SH-SY5Y (cell line): Measurements from ENCODE around the gene DUSP9.

Experiments
- GATA2 ChIP-seq: IDR thresholded peaks from 2 replicates; pipeline ENCODE4 v1.6.1; 2011; ENCODE audit warnings: mild to moderate bottlenecking, low read depth, low read length
- GATA3 ChIP-seq: IDR thresholded peaks from 2 replicates; pipeline ENCODE4 v1.6.1; 2011; ENCODE audit warnings: low read depth, mild to moderate bottlenecking, low read length, moderate library complexity

DNA sequence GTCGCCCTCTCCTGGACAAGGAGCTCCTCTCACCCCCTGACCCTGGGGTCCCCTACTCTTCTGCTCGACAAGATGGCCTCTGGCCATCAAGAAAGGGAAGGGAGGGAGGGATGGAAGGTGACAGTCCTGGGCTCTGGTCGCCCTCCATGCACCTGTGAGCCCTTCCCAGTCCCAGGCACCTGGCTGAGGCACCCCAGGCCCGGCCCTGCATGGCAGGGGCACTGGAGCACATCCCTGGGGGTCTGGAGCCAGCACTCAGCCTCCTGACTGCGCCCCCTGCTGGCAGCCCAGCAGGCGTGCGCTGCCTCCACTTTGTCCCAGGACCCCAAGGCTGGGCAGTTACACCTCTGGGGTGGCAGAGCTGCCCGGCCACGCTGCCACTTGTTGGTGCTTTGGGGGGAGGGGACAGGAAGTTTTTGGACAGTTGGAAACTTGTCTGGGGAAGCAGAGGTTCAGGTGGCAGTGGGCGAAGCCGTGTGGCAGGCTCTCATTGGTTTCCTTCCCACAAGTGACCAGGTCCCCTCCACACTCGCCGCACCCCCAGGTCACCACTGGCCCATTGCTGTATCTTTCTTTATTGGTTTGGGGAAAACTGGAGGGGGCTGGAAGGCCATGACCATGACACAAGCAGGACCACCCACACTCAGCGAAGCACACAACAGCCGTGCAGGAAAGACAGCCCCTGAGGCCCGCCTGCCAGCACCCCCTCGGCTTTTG, 22.3 kb downstream of the DUSP9 start:
- no peak for TF ChIP-seq GATA2
- TF ChIP-seq GATA3, result no peak
